Stimulated activated CD8-positive, alpha-beta memory T cell treated with anti-CD3 and anti-CD28 coated beads, Interleukin-12 subunit alpha, Interleukin-12 subunit beta, amount 100 ng/mL, for 4 hours (primary cell): Measurements from ENCODE around the gene ALPK3.

Experiments used
- DNase-seq: peaks from one replicate; pipeline ENCODE4 v3.0.0-alpha.2; 2020; ENCODE audit warnings: low read depth

The ALPK3 gene

DNA sequence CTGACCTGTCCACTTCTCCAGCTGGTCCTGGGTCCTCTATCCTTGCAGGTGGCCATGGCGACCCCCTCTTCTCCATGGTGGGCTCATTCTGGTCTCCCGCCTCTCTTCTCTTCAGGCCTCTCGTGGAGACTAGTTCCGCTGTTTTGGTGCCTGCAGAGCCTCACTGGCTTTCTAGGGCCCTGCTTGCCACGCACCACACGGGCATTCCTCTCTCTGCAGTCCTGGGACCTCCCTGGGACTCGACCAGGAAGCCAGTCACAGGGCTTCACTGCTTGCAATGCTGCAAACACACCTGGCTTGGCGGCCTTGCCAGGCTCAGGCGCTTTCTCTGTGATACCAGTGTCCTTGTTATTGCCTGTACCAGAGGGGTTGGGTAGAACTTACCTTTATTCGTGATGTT, 76.5 kb downstream of the ALPK3 start:
- DNase-seq = no peak

- DNase-seq = no peak
Observed at GRCh38 chr15:84894736-84895425, 77.7 kb downstream of the ALPK3 start.

GRCh38 chr15:84898761-84899160, 81.6 kb downstream of the ALPK3 start:
- DNase-seq = no peak

GRCh38 chr15:84899750-84900149, 82.6 kb downstream of the ALPK3 start:
- no peak for DNase-seq

- DNase-seq = no peak
Observed at GRCh38 chr15:84901540-84901939, 84.4 kb downstream of the ALPK3 start.

DNA sequence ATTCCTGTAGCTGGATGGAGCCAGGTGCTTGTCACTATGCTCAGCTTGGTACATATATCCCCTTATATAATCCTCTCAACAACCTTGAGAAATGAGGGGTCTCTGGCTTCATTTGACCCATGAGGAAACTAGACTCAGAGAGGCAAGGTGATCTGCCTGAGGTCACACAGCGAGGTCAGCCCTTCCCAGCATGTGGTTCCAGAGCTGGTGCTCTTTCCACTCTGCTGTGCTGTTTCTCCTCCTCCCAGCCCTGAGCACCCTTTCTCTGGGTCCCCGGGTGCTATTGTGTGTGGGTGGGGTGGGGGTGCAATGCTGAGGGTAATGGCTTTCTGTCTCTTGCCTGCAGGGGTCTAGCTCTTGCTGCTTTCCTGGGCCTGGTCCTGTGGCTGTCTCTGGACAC, 86.6 kb downstream of the ALPK3 start:
- DNase-seq = no peak

- DNase-seq = no peak
Observed at GRCh38 chr15:84904419-84904818, 87.3 kb downstream of the ALPK3 start.

DNA sequence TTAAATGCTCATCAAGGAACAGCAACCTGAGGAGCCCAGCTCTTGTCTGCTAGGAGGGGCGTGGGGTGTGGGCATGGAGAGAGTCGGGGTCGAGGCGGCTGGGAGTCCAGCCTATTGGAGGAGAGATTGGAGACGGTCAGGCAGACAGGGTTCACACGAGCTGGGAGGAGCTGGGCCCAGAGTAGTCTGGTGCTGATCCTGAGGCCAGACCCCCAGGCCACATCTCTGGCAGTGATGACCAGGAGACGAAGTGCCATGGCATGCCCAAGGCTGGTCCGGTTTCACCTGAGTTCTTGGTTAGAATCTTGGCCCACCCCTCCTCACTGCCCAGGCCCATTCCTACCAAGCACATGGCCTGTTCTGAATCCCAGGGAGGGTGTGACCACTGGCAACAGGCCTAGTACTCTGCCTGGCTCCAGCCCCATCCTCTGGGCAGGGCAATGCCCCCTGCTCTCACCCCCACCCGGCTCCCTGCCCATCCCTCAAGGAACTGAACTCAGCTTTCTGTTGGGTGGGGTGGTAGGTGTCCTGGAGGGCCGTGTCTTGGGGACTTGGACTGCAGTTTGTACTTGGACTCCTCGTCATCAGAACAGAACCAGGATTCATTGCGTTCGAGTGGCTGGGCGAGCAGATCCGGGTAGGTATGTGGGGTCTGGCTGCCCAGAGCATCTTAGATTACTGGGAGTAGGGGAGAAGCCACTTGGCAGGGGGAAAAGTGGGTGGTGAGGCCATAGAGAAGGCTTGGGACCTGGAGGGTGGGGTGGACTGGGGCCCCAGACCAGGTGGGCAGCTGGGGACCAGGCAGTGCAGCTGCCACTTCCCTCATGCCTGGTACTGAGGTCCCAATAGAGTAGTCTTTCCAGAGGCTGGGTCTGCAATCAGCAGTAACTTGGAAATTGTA, 88.1 kb downstream of the ALPK3 start:
- DNase-seq = no peak

GRCh38 chr15:84907731-84908130, 90.6 kb downstream of the ALPK3 start:
- no peak for DNase-seq

- no peak for DNase-seq
Observed at GRCh38 chr15:84908564-84908963, 91.4 kb downstream of the ALPK3 start.

DNA sequence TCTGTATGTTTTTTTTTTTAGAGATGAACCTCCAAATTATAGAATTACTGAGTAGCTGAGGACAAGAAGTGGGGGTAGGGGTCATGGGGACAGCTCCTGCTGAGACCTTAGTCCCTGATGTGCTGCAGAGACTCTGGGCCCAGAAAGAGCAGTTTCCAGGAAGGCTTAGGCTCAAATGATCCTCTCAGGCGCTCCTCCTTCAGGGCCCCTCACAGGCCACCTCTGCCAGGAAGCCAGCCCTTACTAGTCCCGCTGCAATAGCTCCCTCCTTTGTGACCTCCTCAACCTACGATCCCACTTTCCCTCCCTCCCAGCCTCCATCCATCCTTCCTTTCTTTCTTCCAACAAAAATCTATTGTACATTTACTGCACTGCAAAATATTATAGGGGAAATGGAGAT, 91.9 kb downstream of the ALPK3 start:
- DNase-seq = no peak

DNA sequence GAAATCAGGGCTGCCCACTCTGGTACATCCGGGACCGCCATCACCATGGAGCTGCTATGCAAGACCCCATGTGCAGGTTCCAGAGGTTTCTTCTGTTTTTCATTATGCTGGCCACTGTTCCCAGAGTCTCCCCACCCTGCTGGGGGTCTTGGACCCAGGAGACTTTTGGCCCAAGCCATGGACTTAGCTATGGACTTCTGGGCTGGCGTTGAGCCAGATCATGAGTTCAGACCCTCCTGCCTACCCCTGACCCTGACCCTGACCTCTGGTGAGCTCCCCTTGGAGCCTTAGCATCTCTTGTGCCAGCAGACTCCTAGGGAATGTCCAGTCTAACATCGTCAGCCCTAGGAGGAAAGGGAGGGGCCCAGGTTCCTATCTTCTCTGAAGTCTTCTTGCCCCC, 92.6 kb downstream of the ALPK3 start:
- DNase-seq = no peak

- DNase-seq = no peak
Observed at GRCh38 chr15:84910928-84911623, 93.9 kb downstream of the ALPK3 start.

- DNase-seq = no peak
Observed at GRCh38 chr15:84911879-84912660, 94.9 kb downstream of the ALPK3 start.

DNA sequence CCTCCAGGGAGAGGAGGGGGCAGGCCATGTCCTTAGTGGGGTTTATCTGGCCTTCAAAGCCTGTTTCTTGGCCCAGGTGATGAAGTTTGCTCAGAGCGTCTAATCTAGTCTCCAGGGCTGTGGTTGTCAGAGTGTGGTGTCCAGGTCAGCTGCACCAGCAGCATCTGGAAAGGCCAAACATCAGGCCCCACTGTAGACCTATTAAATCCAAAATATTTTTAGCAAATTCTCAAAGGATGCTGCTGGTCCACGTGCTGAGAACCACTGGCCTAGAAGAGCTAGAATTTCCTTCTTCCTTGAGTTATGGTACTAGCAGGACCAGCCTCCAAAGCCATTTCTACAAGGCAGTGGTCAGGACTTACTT, 96.2 kb downstream of the ALPK3 start:
- no peak for DNase-seq

DNA sequence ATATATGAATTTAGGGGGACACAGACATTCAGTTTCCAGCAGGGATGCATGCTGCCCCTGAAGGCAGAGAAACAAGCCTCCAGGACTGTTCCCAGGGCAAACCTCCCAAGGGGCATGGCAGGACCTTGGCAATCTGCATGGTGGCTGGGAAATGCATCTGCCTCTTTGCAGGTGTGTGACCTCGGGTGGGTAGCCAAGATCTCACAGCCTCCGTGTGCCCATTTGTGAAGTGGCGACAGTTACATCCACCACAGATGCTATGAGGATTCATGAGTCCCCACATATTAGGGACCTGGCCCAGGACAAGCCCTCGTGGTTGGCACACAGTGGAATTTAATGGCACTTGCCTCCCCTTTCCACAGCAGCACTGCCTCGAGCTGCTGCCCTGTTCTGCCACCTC, 97.2 kb downstream of the ALPK3 start:
- no peak for DNase-seq

DNA sequence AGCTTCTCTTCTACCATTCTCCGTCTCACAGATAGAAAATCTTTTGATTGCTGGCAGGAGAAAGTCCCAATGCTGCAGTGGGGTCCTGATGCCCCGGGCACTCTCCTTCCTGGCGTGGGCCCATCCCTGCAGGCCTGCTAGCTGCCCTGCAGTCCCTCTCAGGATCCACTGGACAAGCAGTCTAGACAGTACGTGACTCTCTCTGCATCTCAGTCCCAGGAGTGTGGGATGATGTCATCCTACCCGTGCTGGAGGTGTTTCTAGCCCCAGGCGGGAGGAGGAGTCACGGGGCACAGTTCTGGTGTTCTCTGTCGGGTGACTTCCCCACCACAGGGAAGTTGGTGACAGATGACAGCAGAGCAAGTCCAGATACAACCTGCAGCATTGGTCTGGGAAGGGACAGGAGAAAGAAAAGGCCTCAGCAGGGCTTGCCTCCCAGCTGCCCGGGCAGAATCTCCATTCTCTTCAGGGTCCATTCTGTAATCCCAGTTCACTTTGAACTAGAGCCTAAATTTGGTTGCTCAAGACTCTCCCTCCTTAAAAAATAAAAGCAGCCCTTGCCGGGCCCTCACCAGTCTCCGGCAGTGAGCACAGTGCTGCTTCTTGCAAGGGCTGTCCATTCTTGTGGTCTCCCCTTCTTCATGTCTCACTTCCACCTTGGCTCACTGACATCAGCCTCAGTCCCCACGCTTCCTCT, 97.9 kb downstream of the ALPK3 start:
- peak; percentile 9 for DNase-seq

DNA sequence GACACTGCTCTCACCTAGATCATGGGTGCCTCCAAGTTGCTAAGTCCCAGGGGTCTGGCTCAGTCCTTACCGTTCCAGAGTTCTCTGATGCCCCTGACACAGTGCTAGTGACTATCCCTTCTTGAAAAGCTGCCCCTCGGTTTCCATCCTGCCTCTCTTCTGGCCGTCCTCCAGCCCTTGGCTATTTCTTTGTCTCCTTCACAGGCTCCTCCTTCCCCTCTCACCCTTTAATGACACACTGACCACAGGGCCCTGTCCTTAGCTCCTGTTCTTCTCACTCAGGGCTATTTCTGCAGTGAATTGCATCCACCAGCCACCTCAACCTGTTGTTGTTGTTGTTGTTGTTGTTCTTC, 98.4 kb downstream of the ALPK3 start:
- DNase-seq = no peak

GRCh38 chr15:84917452-84917851, 100.3 kb downstream of the ALPK3 start:
- DNase-seq = no peak

- no peak for DNase-seq
Observed at GRCh38 chr15:84919106-84919667, 102.0 kb downstream of the ALPK3 start.

GRCh38 chr15:84921121-84921520, 104.0 kb downstream of the ALPK3 start:
- no peak for DNase-seq
